ENCODE results near the gene PRDM16.

Gene PRDM16

GRCh38 chr1:3262681-3263286 is 193.8 kb downstream of the PRDM16 start:
- DNase-seq (ENCODE audit: low read depth) = no peak

GRCh38 chr1:3263790-3264189 is 194.8 kb downstream of the PRDM16 start:
- no peak for DNase-seq (ENCODE audit: low read depth)

GRCh38 chr1:3264456-3264855 is 195.5 kb downstream of the PRDM16 start:
- DNase-seq (ENCODE audit: low read depth) = no peak

GRCh38 chr1:3265835-3266805 is 197.1 kb downstream of the PRDM16 start:
- DNase-seq (ENCODE audit: low read depth) = no peak

- no peak for DNase-seq (ENCODE audit: low read depth)
Measured at GRCh38 chr1:3266870-3267549, 198.0 kb downstream of the PRDM16 start.

GRCh38 chr1:3267550-3268270 is 198.7 kb downstream of the PRDM16 start:
- no peak for DNase-seq (ENCODE audit: low read depth)

- DNase-seq (ENCODE audit: low read depth) = no peak
Measured at GRCh38 chr1:3268281-3268680, 199.3 kb downstream of the PRDM16 start.

- no peak for DNase-seq (ENCODE audit: low read depth)
Measured at GRCh38 chr1:3270403-3271245, 201.6 kb downstream of the PRDM16 start.

- DNase-seq (ENCODE audit: low read depth) = no peak
Measured at GRCh38 chr1:3271866-3272265, 202.9 kb downstream of the PRDM16 start.

GRCh38 chr1:3272321-3273045 is 203.5 kb downstream of the PRDM16 start:
- no peak for DNase-seq (ENCODE audit: low read depth)

- DNase-seq (ENCODE audit: low read depth) = no peak
Measured at GRCh38 chr1:3273447-3273846, 204.4 kb downstream of the PRDM16 start.

- DNase-seq (ENCODE audit: low read depth) = no peak
Measured at GRCh38 chr1:3274972-3275371, 206.0 kb downstream of the PRDM16 start.

GRCh38 chr1:3275471-3276340 is 206.7 kb downstream of the PRDM16 start:
- DNase-seq (ENCODE audit: low read depth) = no peak

- no peak for DNase-seq (ENCODE audit: low read depth)
Measured at GRCh38 chr1:3276341-3276800, 207.4 kb downstream of the PRDM16 start.

- DNase-seq (ENCODE audit: low read depth) = no peak
Measured at GRCh38 chr1:3277011-3277471, 208.0 kb downstream of the PRDM16 start.

- DNase-seq (ENCODE audit: low read depth) = no peak
Measured at GRCh38 chr1:3277623-3278022, 208.6 kb downstream of the PRDM16 start.

GRCh38 chr1:3278416-3279181 is 209.6 kb downstream of the PRDM16 start:
- DNase-seq (ENCODE audit: low read depth) = no peak

- DNase-seq (ENCODE audit: low read depth) = no peak
Measured at GRCh38 chr1:3279182-3279470, 210.1 kb downstream of the PRDM16 start.

- DNase-seq (ENCODE audit: low read depth) = no peak
Measured at GRCh38 chr1:3281735-3282134, 212.7 kb downstream of the PRDM16 start.

Measured in HS-5 (cell line).